Stimulated activated CD4-positive, alpha-beta T cell treated with anti-CD3 and anti-CD28 coated beads, Interleukin-1b, Interleukin-23, amount 100 ng/mL, for 1 hour (primary cell): ENCODE measurements around the gene LPIN2.

Experiments used
- DNase-seq, 2 donors: peaks; one replicate each; pipeline ENCODE4 v3.0.0-alpha.2; 2020; ENCODE audit warnings: low read depth in 2 of 2

The LPIN2 gene

GRCh38 chr18:2982452-2983269 is 30.3 kb downstream of the LPIN2 start:
- DNase-seq = no peak

GRCh38 chr18:2982022-2982421 is 30.9 kb downstream of the LPIN2 start:
- DNase-seq = no peak

- no peak for DNase-seq
Measured at GRCh38 chr18:2981212-2981728, 31.7 kb downstream of the LPIN2 start.

- no peak for DNase-seq
Measured at GRCh38 chr18:2979871-2980790, 32.8 kb downstream of the LPIN2 start.

- DNase-seq = no peak
Measured at GRCh38 chr18:2979129-2979528, 33.8 kb downstream of the LPIN2 start.

DNA sequence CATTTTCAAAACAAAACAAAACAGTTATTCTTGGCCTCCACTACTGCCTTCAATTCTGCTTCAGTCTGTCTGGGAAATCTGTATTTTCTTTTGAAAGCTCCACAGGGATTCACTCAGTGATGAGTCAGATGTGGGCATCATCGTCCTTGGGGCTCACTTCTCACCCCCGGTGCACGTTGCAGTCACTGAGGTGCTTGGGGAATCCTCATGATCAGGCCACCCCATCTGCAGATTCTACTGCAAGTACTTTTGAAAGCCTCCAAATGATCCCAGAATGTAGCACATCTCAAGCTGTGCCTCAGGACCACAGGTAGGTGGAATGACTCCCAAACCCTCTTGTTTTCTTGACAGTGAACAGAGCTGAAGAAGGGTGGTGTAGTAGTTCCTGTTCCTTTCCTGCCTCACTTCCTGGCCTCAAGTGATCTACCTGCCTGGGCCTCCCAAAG is 34.3 kb downstream of the LPIN2 start:
- no peak for DNase-seq

DNA sequence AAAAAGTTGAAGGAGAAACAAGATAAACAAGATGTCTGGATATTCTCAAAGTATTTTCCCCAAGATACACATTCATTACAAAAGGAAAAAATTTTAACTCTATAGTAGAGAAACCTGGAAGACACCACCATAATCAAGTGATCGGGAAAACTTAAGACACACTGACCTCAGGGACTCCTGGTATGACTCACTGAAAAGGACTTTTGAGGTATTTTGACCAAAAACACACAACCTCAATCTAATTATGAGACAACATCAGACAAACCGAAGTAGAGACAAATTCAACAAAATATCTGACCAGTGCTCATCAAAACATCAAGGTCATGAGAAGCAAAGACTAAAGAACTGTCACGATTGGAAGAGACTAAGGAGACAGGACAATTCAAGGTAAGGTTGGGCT is 34.7 kb downstream of the LPIN2 start:
- no peak for DNase-seq

- no peak for DNase-seq
Measured at GRCh38 chr18:2976218-2977132, 36.5 kb downstream of the LPIN2 start.

DNA sequence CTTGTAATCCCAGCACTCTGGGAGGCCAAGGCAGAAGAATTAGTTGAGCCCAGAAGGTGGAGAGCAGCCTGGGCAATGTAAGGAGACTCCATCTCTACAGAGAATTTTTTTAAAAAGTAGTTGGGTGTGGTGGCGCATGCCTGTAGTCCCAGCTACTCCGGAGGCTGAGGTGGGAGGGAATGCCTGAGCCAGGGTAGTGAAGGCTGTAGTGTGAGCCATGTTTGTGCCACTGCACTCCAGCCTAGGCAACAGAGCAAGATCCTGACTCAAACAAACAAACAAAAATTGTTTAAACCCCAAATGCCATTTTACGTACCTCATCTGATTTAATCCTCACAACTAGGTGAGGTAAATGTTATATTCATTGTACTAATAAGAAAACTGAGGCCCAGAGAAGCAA is 38.2 kb downstream of the LPIN2 start:
- DNase-seq = no peak

DNA sequence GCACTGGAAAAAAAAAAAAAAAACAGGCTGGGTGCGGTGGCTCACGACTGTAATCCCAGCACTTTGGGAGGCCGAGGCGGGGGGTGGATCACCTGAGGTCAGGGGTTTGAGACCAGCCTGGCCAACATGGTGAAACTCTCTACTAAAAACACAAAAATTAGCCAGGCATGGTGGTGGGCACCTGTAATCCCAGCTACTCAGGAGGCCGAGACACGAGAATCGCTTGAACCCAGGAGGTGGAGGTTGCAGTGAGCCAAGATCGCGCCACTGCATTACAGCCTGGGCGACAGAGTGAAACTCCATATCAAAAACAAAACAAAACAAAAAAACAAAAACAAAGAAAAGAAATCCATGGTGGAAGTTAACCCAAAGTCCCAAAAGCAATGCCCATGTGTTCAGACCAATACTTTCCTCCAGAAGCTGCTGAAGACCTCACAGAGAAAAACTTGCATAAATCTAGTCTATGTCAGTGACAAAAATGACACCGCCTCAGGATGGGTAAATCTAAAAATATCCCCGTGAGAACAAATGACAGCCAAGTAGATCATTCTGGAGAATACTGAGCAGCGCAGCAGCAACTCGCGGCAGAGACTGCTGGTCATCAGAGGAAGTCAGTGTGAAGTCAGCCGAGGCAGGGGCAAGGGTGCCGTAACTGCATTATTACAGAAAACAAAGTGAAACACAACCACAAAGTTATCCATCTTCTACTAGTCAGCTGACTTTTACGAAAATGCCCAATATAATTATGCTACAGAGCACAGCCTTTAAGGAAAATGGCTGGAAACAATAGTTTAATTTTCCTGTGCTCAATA is 41.0 kb downstream of the LPIN2 start:
- DNase-seq = no peak

GRCh38 chr18:2970772-2971659 is 41.9 kb downstream of the LPIN2 start:
- DNase-seq = no peak

- no peak for DNase-seq
Measured at GRCh38 chr18:2970344-2970743, 42.6 kb downstream of the LPIN2 start.

DNA sequence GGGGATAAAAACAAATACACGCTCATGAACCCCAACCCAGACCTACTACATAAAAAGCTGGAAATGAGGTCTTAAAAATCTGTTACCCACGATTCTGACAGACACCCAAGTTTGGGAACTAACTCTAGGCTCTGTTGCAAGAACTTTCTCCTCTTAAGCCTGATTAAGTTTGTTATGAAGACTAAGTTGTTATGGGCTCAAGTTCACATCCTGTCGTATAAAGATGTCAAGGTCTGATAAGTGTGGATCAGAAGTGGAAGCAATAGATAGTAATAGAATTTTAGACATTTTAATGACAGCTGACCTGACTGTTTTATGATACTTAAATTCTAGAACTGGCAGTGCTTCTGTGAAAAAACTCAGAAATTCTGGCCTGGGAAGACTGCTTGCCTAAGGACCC is 43.2 kb downstream of the LPIN2 start:
- no peak for DNase-seq

GRCh38 chr18:2968606-2969005 is 44.3 kb downstream of the LPIN2 start:
- no peak for DNase-seq

DNA sequence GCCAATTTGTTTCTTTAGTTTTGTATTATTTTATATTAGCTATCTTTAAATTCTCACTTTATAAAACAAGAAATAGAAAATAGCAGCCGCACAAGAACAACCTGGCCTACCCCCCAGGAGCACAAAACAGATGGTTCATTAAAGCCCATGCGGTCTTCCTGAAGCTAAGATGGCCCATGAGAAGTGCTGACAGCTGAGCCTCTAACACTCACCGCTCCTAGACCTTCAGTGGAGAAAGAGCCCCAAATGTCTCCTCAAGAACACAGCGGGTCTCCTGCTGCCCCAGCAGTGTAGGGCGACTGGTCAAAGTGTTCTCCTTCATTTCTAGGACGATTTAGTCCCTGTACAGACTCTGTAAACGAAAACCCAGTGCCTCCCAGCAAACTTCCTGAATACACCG is 45.1 kb downstream of the LPIN2 start:
- no peak for DNase-seq

GRCh38 chr18:2967357-2967756 is 45.6 kb downstream of the LPIN2 start:
- no peak for DNase-seq

- DNase-seq = no peak
Measured at GRCh38 chr18:2966560-2966959, 46.4 kb downstream of the LPIN2 start.

DNA sequence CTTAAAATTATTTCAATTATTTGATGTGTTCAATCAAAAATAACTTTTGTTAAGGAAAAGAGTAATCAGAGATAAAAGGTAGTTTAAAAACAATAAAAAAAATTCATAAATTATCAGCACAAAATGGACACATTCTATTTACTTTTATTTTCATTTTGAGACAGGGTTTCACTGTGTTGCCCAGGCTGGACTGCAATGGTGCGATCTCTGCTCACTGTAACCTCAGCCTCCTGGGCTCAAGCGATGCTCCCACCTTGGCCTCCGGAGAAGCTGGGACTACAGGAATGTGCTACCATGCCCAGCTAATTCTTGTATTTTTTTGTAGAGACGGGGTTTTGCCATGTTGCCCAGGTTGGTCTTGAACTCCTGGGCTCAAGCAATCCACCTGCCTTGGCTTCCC is 47.1 kb downstream of the LPIN2 start:
- DNase-seq = no peak

DNA sequence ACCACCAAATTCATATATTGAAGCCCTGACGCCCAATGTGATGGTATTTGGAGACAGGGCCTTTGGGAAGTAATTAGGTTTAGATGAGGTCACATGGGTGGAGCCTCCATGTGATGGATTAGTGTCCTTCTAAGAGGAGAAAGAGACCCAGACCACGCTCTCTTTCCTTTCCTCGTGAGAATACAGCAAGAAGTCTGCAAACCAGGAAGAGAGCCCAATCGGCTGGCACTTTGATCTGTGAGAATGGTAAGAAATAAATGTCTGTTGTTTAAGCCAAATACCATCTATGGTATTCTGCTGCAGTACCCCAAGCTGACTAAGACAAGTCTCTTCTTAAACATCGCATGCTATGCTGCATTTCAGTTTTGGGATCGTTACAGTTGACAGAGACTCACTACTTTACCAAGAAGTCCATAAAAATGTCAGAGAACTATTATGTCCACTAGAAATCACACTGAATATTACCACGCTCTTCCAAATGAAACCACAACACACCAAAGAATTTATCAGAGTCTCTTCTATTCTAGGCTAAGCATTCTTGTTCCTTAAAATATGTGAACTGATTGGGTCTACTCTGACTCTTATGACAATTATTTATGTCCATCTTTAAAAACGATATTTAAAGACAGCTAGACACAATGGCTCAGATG is 48.5 kb downstream of the LPIN2 start:
- no peak for DNase-seq
